ENCODE results near the gene FTSJ1. TPM values are rescaled to one million over a fixed set of nuclear protein-coding genes. Genes with fewer than 3 reads are reported as not detected.

The FTSJ1 gene
- total RNA-seq, 1 experiment from 2014 or later = 61.3 TPM

DNA sequence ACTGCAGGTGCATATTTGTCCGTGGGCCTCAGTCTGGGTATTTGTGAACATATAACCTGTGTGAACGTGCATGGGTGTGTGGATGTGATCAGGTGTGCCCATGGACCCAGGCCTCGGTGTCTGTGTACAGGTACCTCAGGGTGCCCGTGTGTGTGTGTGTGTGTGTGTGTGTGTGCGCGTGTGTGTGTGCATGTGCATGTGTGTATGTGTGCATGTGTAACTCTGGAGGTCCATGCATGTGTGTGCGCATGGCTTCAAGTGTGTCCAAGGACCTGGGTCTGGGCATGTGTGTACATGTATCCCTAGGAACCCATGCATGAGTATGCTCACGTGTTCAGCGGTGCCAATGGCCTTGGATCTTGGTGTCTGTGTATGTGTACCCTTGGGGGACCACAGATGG lies 15.8 kb downstream of the FTSJ1 start:
- ChIA-PET POLR2A (ENCODE audit: low non-redundant PET) (no interaction called here), CTCF (no interaction called here)
- no TSS peak for BruUV-seq (replicated peaks)
- Histone ChIP-seq H3K27ac (ENCODE audit: low read depth, low read length, poor library complexity, severe bottlenecking) (no peak overlapping the region), H3K4me3 (ENCODE audit: low read depth, low read length, poor library complexity, severe bottlenecking) (no peak overlapping the region), H3K9me3 (ENCODE audit: low read depth, low read length, poor library complexity, severe bottlenecking) (no peaks in the 10 kb centered on the region), H3K4me1 (ENCODE audit: insufficient read depth, low read length, poor library complexity, severe bottlenecking) (no peaks in the 10 kb centered on the region), H3K36me3 (ENCODE audit: insufficient read depth, low read length, poor library complexity, severe bottlenecking) (no peaks in the 10 kb centered on the region), H3K27me3 (replicated peaks; ENCODE audit: insufficient read depth, low read depth, low read length, poor library complexity) (no peaks in the 10 kb centered on the region)
- TF ChIP-seq, protein P1, sequence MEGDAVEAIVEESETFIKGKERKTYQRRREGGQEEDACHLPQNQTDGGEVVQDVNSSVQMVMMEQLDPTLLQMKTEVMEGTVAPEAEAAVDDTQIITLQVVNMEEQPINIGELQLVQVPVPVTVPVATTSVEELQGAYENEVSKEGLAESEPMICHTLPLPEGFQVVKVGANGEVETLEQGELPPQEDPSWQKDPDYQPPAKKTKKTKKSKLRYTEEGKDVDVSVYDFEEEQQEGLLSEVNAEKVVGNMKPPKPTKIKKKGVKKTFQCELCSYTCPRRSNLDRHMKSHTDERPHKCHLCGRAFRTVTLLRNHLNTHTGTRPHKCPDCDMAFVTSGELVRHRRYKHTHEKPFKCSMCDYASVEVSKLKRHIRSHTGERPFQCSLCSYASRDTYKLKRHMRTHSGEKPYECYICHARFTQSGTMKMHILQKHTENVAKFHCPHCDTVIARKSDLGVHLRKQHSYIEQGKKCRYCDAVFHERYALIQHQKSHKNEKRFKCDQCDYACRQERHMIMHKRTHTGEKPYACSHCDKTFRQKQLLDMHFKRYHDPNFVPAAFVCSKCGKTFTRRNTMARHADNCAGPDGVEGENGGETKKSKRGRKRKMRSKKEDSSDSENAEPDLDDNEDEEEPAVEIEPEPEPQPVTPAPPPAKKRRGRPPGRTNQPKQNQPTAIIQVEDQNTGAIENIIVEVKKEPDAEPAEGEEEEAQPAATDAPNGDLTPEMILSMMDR (conservative IDR thresholded peaks at IDR 0.05; ENCODE audit: low read depth, low read length) = no peak
- TF ChIP-seq EZH2 (IDR thresholded peaks at IDR 0.05; ENCODE audit: borderline replicate concordance, low read depth, low read length, poor library complexity, severe bottlenecking) = no peak
- intact Hi-C loops (cut with micrococcal nuclease; ENCODE audit: unreplicated experiment) = loop anchor here (10.0 kb wide), 1 partner anchor 407 kb away; no protein-coding TSS in a partner anchor
- DNase-seq (ENCODE audit: low spot score) = no peak

DNA sequence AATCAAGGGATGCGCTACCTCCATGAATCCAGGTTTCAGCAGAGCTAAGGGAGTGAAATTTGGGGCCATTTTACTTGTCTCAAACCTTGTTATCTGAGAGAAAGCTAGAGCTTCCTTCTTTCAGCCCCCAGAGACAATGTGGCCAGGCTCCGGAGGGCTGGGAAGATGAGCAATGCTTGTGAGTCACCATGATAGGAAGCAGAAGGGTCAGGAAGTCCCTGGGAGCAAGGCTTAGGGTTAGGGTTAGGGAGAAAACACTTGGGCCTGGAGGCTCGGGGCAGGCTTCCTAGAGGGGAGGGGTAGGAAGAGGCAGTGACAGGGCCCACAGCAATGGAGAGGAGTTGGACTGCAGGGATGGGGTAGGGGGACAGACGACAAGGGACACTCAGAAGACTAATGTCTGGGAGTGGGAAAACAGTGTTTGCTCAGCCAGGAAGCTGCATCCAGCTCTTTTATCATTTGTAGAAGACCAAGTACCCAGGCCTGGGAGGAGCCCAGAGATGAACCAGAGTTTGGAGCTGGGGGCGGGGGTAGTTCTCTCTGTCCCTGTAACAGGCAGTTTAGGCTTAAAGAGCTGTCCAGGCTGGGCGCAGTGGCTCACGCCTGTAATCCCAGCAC lies 16.4 kb downstream of the FTSJ1 start:
- no peak overlapping the region for H3K27ac ChIP-seq (ENCODE audit: low read depth, low read length, poor library complexity, severe bottlenecking)
- no peak overlapping the region for H3K4me3 ChIP-seq (ENCODE audit: low read depth, low read length, poor library complexity, severe bottlenecking)
- no peaks in the 10 kb centered on the region for H3K36me3 ChIP-seq (ENCODE audit: insufficient read depth, low read length, poor library complexity, severe bottlenecking)
- H3K9me3 ChIP-seq (ENCODE audit: low read depth, low read length, poor library complexity, severe bottlenecking) = no peaks in the 10 kb centered on the region
- no peaks in the 10 kb centered on the region for H3K27me3 ChIP-seq (replicated peaks; ENCODE audit: insufficient read depth, low read depth, low read length, poor library complexity)
- no peak for DNase-seq (ENCODE audit: low spot score)
- intact Hi-C loops (cut with micrococcal nuclease; ENCODE audit: unreplicated experiment) = loop anchor here (10.0 kb wide), 1 partner anchor 408 kb away; no protein-coding TSS in a partner anchor
- CTCF ChIA-PET = no interaction called here
- TF ChIP-seq, protein P1 (conservative IDR thresholded peaks at IDR 0.05; ENCODE audit: low read depth, low read length) = no peak
- TF ChIP-seq EZH2 (IDR thresholded peaks at IDR 0.05; ENCODE audit: borderline replicate concordance, low read depth, low read length, poor library complexity, severe bottlenecking) = no peak
- BruUV-seq (replicated peaks) = no TSS peak
- POLR2A ChIA-PET (ENCODE audit: low non-redundant PET) = no interaction called here
- no peaks in the 10 kb centered on the region for H3K4me1 ChIP-seq (ENCODE audit: insufficient read depth, low read length, poor library complexity, severe bottlenecking)

DNA sequence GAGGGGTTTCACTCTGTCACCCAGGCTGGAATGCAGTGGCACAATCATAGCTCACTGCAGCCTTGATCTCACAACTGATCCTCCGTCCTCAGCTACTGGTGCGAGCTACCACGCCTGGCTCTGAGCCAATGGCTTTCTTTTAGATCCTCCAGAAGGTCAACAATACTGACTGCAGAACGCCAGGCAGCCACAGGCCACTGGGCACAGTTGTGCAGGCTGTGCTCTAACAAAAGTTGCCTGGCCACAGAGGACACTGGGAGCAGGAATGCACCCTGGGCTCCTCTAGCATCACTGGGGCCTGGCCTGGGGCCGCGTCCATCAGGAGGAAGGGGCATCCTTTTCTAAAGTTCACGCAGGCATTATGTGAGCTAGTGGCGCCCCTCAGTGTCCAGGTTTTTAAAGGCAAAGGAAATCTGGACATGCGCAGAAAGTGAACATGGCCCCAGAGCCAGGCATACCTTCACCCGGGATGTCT lies 17.9 kb downstream of the FTSJ1 start:
- Histone ChIP-seq H3K36me3 (ENCODE audit: insufficient read depth, low read length, poor library complexity, severe bottlenecking) (no peaks in the 10 kb centered on the region), H3K4me1 (ENCODE audit: insufficient read depth, low read length, poor library complexity, severe bottlenecking) (no peaks in the 10 kb centered on the region), H3K27ac (ENCODE audit: low read depth, low read length, poor library complexity, severe bottlenecking) (no peak overlapping the region), H3K9me3 (ENCODE audit: low read depth, low read length, poor library complexity, severe bottlenecking) (no peaks in the 10 kb centered on the region), H3K4me3 (ENCODE audit: low read depth, low read length, poor library complexity, severe bottlenecking) (no peak overlapping the region), H3K27me3 (replicated peaks; ENCODE audit: insufficient read depth, low read depth, low read length, poor library complexity) (no peaks in the 10 kb centered on the region)
- peak; percentile 33 for DNase-seq (ENCODE audit: low spot score)
- no peak for TF ChIP-seq EZH2 (IDR thresholded peaks at IDR 0.05; ENCODE audit: borderline replicate concordance, low read depth, low read length, poor library complexity, severe bottlenecking)
- TF ChIP-seq, protein P1 (conservative IDR thresholded peaks at IDR 0.05; ENCODE audit: low read depth, low read length) = peak; percentile 53
- CTCF ChIA-PET = interaction anchor here (0.5 to 1.4 kb wide), 4 partner anchors 20 to 411 kb away, joined by 3 to 12 read pairs (median 4); no protein-coding TSS in a partner anchor
- intact Hi-C loops (cut with micrococcal nuclease; ENCODE audit: unreplicated experiment) = loop anchor here (10.0 kb wide), 1 partner anchor 409 kb away; no protein-coding TSS in a partner anchor
- no TSS peak for BruUV-seq (replicated peaks)
- POLR2A ChIA-PET (ENCODE audit: low non-redundant PET) = no interaction called here

Data from A673 (cell line).